Uterus (tissue), 4 donors: Measurements from ENCODE around the gene HPS4. TPM values are rescaled to one million over a fixed set of nuclear protein-coding genes. Genes with fewer than 3 reads are reported as not detected.

Experiments
- DNase-seq, 2 donors: peaks; one replicate each; pipeline ENCODE4 v3.0.0-alpha.2; 2019 to 2020
- H3K27ac ChIP-seq, 2 donors: fragments of 200-600 bp; sonication (generic); 1 replicate in 1 of 2; 2 replicates in 1 of 2; pipeline ENCODE4 v1.5.1; 2016 to 2018
- H3K27me3 ChIP-seq, 2 donors: fragments of 200-600 bp; sonication (generic); one replicate each; pipeline ENCODE4 v1.5.1; 2018 to 2019; ENCODE audit warnings: control low read depth in 1 of 2
- H3K36me3 ChIP-seq, 2 donors: fragments of 200-600 bp; sonication (generic); one replicate each; pipeline ENCODE4 v1.5.1; 2019; ENCODE audit warnings: control low read depth in 1 of 2
- H3K4me1 ChIP-seq, 2 donors: fragments of 200-600 bp; sonication (generic); one replicate each; pipeline ENCODE4 v1.5.1; 2018 to 2019; ENCODE audit warnings: control low read depth in 1 of 2
- H3K4me3 ChIP-seq, 2 donors: fragments of 200-600 bp; sonication (generic); 1 replicate in 1 of 2; 2 replicates in 1 of 2; pipeline ENCODE4 v1.5.1; 2018 to 2019; ENCODE audit warnings: mild to moderate bottlenecking in 1 of 2
- H3K9me3 ChIP-seq, 2 donors: fragments of 200-600 bp; sonication (generic); one replicate each; pipeline ENCODE4 v1.5.1; 2019; ENCODE audit warnings: control low read depth in 1 of 2
- CTCF ChIP-seq, 4 experiments: fragments of 200-600 bp in 2 of 4; fragments of 450-650 bp in 2 of 4; sonication (generic) in 2 of 4; IDR thresholded peaks; one replicate each; pipeline ENCODE4 v1.5.1; 2016 to 2019; ENCODE audit warnings: antibody characterized with exemption in 4 of 4, mild to moderate bottlenecking in 2 of 4, moderate library complexity in 1 of 4
- POLR2A ChIP-seq, 2 donors: fragments of 450-650 bp; IDR thresholded peaks; one replicate each; pipeline ENCODE4 v1.6.1; 2016; ENCODE audit warnings: antibody characterized with exemption in 2 of 2, mild to moderate bottlenecking in 1 of 2, moderate library complexity in 1 of 2
- intact Hi-C: fragments of 100-400 bp; cut with DNase I; formaldehyde crosslinking; loops from one replicate; pipeline ENCODE4 v1.15.1; 2023; ENCODE audit warnings: low total_unique reads
- total RNA-seq, 4 donors: library from RNA; depleted of rRNA in 3 of 4; stranded (reverse); fragments of >200 nt in 3 of 4; gene quantifications; one replicate each; pipeline versions ENCODE4 v1.1.0 to v1.2.4, GENCODE V29; 2014 to 2023
- donor health status: DM: yes; HTN: yes; CAD: no.

HPS4 gene
- total RNA-seq, 4 donors from 2014 or later = 23.5 to 65.6 (median 43.5) TPM

- no peaks in the 10 kb centered on the region for H3K9me3 ChIP-seq
- intact Hi-C loops = no loop called here
- H3K4me1 ChIP-seq = no peaks in the 10 kb centered on the region
- H3K27me3 ChIP-seq = no peaks in the 10 kb centered on the region
- TF ChIP-seq POLR2A (IDR thresholded peaks at IDR 0.05) = no peak
- no peak for TF ChIP-seq CTCF (IDR thresholded peaks at IDR 0.05)
- no peak for DNase-seq
- no peaks in the 10 kb centered on the region for H3K36me3 ChIP-seq
- no peak overlapping the region for H3K4me3 ChIP-seq
- no peak overlapping the region for H3K27ac ChIP-seq
Observed at GRCh38 chr22:26496456-26496855, 12.9 kb upstream of the HPS4 start.

GRCh38 chr22:26494506-26494905, 10.9 kb upstream of the HPS4 start:
- no peaks in the 10 kb centered on the region for H3K9me3 ChIP-seq
- H3K4me1 ChIP-seq = no peaks in the 10 kb centered on the region
- DNase-seq = no peak
- no peak overlapping the region for H3K27ac ChIP-seq
- H3K27me3 ChIP-seq = no peaks in the 10 kb centered on the region
- intact Hi-C loops = no loop called here
- H3K4me3 ChIP-seq = no peak overlapping the region
- no peaks in the 10 kb centered on the region for H3K36me3 ChIP-seq
- TF ChIP-seq CTCF (IDR thresholded peaks at IDR 0.05) (no peak), POLR2A (IDR thresholded peaks at IDR 0.05) (no peak)

GRCh38 chr22:26492220-26492619, 8.6 kb upstream of the HPS4 start:
- intact Hi-C loops = no loop called here
- no peak overlapping the region for H3K27ac ChIP-seq
- TF ChIP-seq CTCF (IDR thresholded peaks at IDR 0.05) = no peak
- no peak for TF ChIP-seq POLR2A (IDR thresholded peaks at IDR 0.05)
- DNase-seq = no peak
- H3K36me3 ChIP-seq = no peaks in the 10 kb centered on the region
- H3K9me3 ChIP-seq = no peaks in the 10 kb centered on the region
- H3K4me3 ChIP-seq = no peak overlapping the region
- no peaks in the 10 kb centered on the region for H3K4me1 ChIP-seq
- no peaks in the 10 kb centered on the region for H3K27me3 ChIP-seq

GRCh38 chr22:26489447-26490036, 6.0 kb upstream of the HPS4 start:
- no peak overlapping the region for H3K27ac ChIP-seq
- no peaks in the 10 kb centered on the region for H3K36me3 ChIP-seq
- H3K27me3 ChIP-seq = no peaks in the 10 kb centered on the region
- H3K4me1 ChIP-seq = peaks cover 0 to 6% of the 10 kb centered on the region in 2 donors
- H3K9me3 ChIP-seq = no peaks in the 10 kb centered on the region
- no peak overlapping the region for H3K4me3 ChIP-seq
- intact Hi-C loops = no loop called here
- DNase-seq = no peak
- no peak for TF ChIP-seq CTCF (IDR thresholded peaks at IDR 0.05)
- no peak for TF ChIP-seq POLR2A (IDR thresholded peaks at IDR 0.05)

GRCh38 chr22:26487996-26488395, 4.4 kb upstream of the HPS4 start:
- no peak for DNase-seq
- H3K27ac ChIP-seq = no peak overlapping the region
- no peaks in the 10 kb centered on the region for H3K9me3 ChIP-seq
- no peaks in the 10 kb centered on the region for H3K27me3 ChIP-seq
- intact Hi-C loops = no loop called here
- no peaks in the 10 kb centered on the region for H3K36me3 ChIP-seq
- TF ChIP-seq CTCF (IDR thresholded peaks at IDR 0.05) (no peak), POLR2A (IDR thresholded peaks at IDR 0.05) (no peak)
- H3K4me1 ChIP-seq = peaks cover 0 to 7% of the 10 kb centered on the region in 2 donors
- H3K4me3 ChIP-seq = no peak overlapping the region
